ENCODE measurements around the gene ALMS1.

DNA sequence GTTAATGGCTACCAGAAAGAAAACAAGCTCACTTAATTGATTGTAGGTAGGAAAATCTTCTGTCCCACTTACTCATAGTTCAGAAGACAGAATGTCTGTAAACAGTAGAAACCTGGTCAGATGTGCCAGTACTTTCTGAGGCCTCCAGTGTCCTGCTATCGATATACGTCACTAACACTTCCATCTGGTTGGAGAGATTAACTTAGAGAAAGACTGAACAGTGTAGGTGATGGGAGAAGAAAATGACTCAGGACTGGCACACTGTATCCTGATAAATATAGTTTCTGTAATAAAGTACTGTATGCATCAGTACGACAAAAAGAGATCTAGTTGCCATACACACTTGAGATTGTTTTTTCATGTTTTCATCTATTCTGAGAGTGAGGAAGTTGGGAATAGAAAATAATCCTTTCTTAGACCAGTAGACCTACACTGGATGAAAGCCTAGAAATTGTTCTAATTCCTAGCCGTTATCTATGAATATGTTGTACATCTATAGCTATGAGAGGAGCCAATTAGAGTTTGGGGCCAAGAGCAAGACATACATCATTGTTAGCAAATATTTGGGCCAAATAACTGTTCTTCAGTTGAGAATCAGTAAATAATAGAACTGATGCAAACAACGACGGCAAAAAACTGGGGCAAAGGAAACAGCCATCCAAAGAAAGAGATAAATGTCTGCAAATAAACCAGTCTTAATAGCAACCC lies 150.7 kb downstream of the ALMS1 start:
- no peak for TF ChIP-seq EZH2 (IDR thresholded peaks at IDR 0.05; ENCODE audit: low read length, unreplicated experiment)
- TF ChIP-seq, protein P1, sequence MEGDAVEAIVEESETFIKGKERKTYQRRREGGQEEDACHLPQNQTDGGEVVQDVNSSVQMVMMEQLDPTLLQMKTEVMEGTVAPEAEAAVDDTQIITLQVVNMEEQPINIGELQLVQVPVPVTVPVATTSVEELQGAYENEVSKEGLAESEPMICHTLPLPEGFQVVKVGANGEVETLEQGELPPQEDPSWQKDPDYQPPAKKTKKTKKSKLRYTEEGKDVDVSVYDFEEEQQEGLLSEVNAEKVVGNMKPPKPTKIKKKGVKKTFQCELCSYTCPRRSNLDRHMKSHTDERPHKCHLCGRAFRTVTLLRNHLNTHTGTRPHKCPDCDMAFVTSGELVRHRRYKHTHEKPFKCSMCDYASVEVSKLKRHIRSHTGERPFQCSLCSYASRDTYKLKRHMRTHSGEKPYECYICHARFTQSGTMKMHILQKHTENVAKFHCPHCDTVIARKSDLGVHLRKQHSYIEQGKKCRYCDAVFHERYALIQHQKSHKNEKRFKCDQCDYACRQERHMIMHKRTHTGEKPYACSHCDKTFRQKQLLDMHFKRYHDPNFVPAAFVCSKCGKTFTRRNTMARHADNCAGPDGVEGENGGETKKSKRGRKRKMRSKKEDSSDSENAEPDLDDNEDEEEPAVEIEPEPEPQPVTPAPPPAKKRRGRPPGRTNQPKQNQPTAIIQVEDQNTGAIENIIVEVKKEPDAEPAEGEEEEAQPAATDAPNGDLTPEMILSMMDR (conservative IDR thresholded peaks at IDR 0.05; ENCODE audit: low read depth, low read length): no peak
- TF ChIP-seq EZH2phosphoT487 (IDR thresholded peaks at IDR 0.05; ENCODE audit: borderline replicate concordance, low read length): no peak

Measured in PC-3 (cell line).